ENCODE data around the gene CSTF1.
A peak's percentile ranks its signal among the peaks of the same experiment; 100 is the strongest.

The CSTF1 gene

GRCh38 chr20:56420940-56421688 is 28.7 kb downstream of the CSTF1 start:
- no peak for DNase-seq
- TF ChIP-seq POLR2A (IDR thresholded peaks at IDR 0.05; ENCODE audit: low read length): no peak
- no peak for TF ChIP-seq GATA1 (IDR thresholded peaks at IDR 0.05; ENCODE audit: low read depth, low read length)

- no peak for DNase-seq
- no peak for TF ChIP-seq GATA1 (IDR thresholded peaks at IDR 0.05; ENCODE audit: low read depth, low read length)
- no peak for TF ChIP-seq POLR2A (IDR thresholded peaks at IDR 0.05; ENCODE audit: low read length)
Measured at GRCh38 chr20:56422076-56422823, 29.8 kb downstream of the CSTF1 start.

GRCh38 chr20:56422824-56423189 is 30.4 kb downstream of the CSTF1 start:
- TF ChIP-seq GATA1 (IDR thresholded peaks at IDR 0.05; ENCODE audit: low read depth, low read length) (no peak), POLR2A (IDR thresholded peaks at IDR 0.05; ENCODE audit: low read length) (no peak)
- no peak for DNase-seq

- TF ChIP-seq POLR2A (IDR thresholded peaks at IDR 0.05; ENCODE audit: low read length) (no peak), GATA1 (IDR thresholded peaks at IDR 0.05; ENCODE audit: low read depth, low read length) (no peak)
- no peak for DNase-seq
Measured at GRCh38 chr20:56423211-56423610, 30.8 kb downstream of the CSTF1 start.

- DNase-seq: no peak
Measured at GRCh38 chr20:56423886-56424285, 31.4 kb downstream of the CSTF1 start.

GRCh38 chr20:56424931-56425330 is 32.5 kb downstream of the CSTF1 start:
- no peak for DNase-seq
- no peak for TF ChIP-seq GATA1 (IDR thresholded peaks at IDR 0.05; ENCODE audit: low read depth, low read length)
- no peak for TF ChIP-seq POLR2A (IDR thresholded peaks at IDR 0.05; ENCODE audit: low read length)

More at GRCh38 chr20:56423886-56424285, 31.4 kb downstream of the CSTF1 start:
- no peak for TF ChIP-seq GATA1 (IDR thresholded peaks at IDR 0.05; ENCODE audit: low read depth, low read length)
- no peak for TF ChIP-seq POLR2A (IDR thresholded peaks at IDR 0.05; ENCODE audit: low read length)

GRCh38 chr20:56426026-56426425 is 33.6 kb downstream of the CSTF1 start:
- DNase-seq: no peak
- TF ChIP-seq GATA1 (IDR thresholded peaks at IDR 0.05; ENCODE audit: low read depth, low read length) (no peak), POLR2A (IDR thresholded peaks at IDR 0.05; ENCODE audit: low read length) (no peak)

GRCh38 chr20:56426926-56427325 is 34.5 kb downstream of the CSTF1 start:
- DNase-seq: no peak
- TF ChIP-seq GATA1 (IDR thresholded peaks at IDR 0.05; ENCODE audit: low read depth, low read length): no peak
- TF ChIP-seq POLR2A (IDR thresholded peaks at IDR 0.05; ENCODE audit: low read length): no peak

- DNase-seq: no peak
- no peak for TF ChIP-seq POLR2A (IDR thresholded peaks at IDR 0.05; ENCODE audit: low read length)
- no peak for TF ChIP-seq GATA1 (IDR thresholded peaks at IDR 0.05; ENCODE audit: low read depth, low read length)
Measured at GRCh38 chr20:56427797-56428196, 35.4 kb downstream of the CSTF1 start.

GRCh38 chr20:56428410-56428809 is 36.0 kb downstream of the CSTF1 start:
- no peak for TF ChIP-seq POLR2A (IDR thresholded peaks at IDR 0.05; ENCODE audit: low read length)
- TF ChIP-seq GATA1 (IDR thresholded peaks at IDR 0.05; ENCODE audit: low read depth, low read length): no peak
- no peak for DNase-seq

- TF ChIP-seq POLR2A (IDR thresholded peaks at IDR 0.05; ENCODE audit: low read length): no peak
- TF ChIP-seq GATA1 (IDR thresholded peaks at IDR 0.05; ENCODE audit: low read depth, low read length): no peak
- DNase-seq: no peak
Measured at GRCh38 chr20:56428881-56429280, 36.4 kb downstream of the CSTF1 start.

GRCh38 chr20:56429502-56429901 is 37.1 kb downstream of the CSTF1 start:
- peak; percentile 10 to 51 for DNase-seq

GRCh38 chr20:56429941-56430340 is 37.5 kb downstream of the CSTF1 start:
- no peak for TF ChIP-seq GATA1 (IDR thresholded peaks at IDR 0.05; ENCODE audit: low read depth, low read length)
- TF ChIP-seq POLR2A (IDR thresholded peaks at IDR 0.05; ENCODE audit: low read length): no peak
- no peak for DNase-seq

More at GRCh38 chr20:56429502-56429901, 37.1 kb downstream of the CSTF1 start:
- TF ChIP-seq POLR2A (IDR thresholded peaks at IDR 0.05; ENCODE audit: low read length): no peak
- no peak for TF ChIP-seq GATA1 (IDR thresholded peaks at IDR 0.05; ENCODE audit: low read depth, low read length)

- no peak for TF ChIP-seq GATA1 (IDR thresholded peaks at IDR 0.05; ENCODE audit: low read depth, low read length)
- no peak for TF ChIP-seq POLR2A (IDR thresholded peaks at IDR 0.05; ENCODE audit: low read length)
- DNase-seq: no peak
Measured at GRCh38 chr20:56430461-56430860, 38.0 kb downstream of the CSTF1 start.

GRCh38 chr20:56430957-56431356 is 38.5 kb downstream of the CSTF1 start:
- TF ChIP-seq POLR2A (IDR thresholded peaks at IDR 0.05; ENCODE audit: low read length): no peak
- TF ChIP-seq GATA1 (IDR thresholded peaks at IDR 0.05; ENCODE audit: low read depth, low read length): no peak
- DNase-seq: no peak

Data from erythroblast (primary cell).